ENCODE results near the gene ANO4.

The ANO4 gene

DNA sequence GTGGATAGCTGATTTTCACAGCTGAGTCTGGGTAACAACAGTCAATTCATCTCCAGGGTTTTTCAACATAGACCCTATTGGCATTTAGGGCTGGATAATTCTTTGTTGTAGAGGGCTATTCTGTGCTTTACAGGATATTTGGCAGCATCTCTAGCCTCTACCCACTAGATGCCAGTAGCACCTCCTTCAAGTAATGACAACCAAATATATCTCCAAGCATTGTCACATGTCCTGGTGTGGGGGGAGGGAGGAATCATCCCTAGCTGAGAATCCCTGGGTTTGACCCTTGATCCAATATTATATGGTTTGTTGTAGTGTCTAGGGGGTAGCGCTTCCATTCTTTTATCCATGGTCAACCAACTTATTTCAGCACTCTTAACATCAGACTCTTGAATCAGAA lies 157.2 kb downstream of the ANO4 start:
- Histone ChIP-seq H2AFZ (ENCODE audit: low read depth, low read length) (no peak overlapping the region), H3K4me2 (ENCODE audit: insufficient read depth, low read length) (no peak overlapping the region), H3K9me3 (ENCODE audit: insufficient read depth, low read length, severe bottlenecking) (no peaks in the 10 kb centered on the region), H3K27ac (ENCODE audit: low read length) (no peak overlapping the region), H3K36me3 (ENCODE audit: insufficient read depth, low read length) (no peaks in the 10 kb centered on the region), H3K4me1 (ENCODE audit: insufficient read depth, low read length) (no peaks in the 10 kb centered on the region), H3K9ac (ENCODE audit: low read depth, low read length) (no peak overlapping the region), H3K27me3 (ENCODE audit: insufficient read depth, low read length, poor library complexity) (no peaks in the 10 kb centered on the region), H3K4me3 (ENCODE audit: low read depth in 1 of 2, low read length in 2 of 2) (no peak overlapping the region), H4K20me1 (ENCODE audit: insufficient read depth, low read length) (no peaks in the 10 kb centered on the region), H3K79me2 (ENCODE audit: insufficient read depth, low read length) (no peaks in the 10 kb centered on the region)
- no peak for ATAC-seq (ENCODE audit: insufficient read depth, low read depth)
- no peak for DNase-seq
- TF ChIP-seq CTCF (IDR thresholded peaks at IDR 0.05; ENCODE audit: borderline replicate concordance, extremely low read depth, low read length, poor library complexity, severe bottlenecking): no peak
- TF ChIP-seq EZH2 (IDR thresholded peaks at IDR 0.05; ENCODE audit: borderline replicate concordance, low read depth, low read length, severe bottlenecking): no peak

DNA sequence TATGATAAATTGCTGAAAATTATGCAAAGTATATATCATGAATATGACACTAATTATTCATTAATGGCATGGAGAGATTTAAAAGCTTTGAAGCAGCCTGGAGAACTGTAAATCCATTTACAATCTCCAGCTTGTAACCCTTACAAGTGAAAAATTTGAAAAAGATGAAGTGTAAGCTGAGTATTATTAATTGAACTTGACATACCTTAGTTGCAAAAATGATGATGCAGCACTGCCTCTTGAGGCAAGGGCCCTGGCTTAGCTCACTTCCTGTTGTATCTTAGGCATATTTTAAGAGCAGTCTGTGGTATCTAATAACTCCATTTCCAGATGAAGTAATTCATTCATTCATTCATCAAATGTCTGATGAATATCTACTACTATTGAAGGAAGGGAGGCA lies 158.6 kb downstream of the ANO4 start:
- no peak overlapping the region for H3K4me2 ChIP-seq (ENCODE audit: insufficient read depth, low read length)

DNA sequence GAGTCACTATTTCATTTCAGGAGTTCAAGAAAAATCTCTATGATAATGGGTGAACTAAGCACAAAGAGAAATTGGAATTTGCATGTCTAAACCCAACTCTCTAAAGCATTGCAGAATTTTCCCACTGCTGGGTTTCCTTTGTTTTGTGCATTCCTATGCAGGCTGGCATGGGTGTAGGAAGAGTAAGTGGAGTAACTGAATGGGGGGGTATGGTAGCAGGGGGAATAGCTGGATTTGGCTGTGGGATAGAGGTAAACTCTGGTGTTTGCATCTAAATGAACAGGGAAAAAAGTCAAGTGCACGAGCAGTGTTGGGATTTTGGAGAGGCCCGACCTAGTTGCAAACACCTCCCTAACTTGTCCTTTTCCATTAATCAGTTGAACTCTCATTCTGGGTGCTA lies 159.1 kb downstream of the ANO4 start:
- Histone ChIP-seq H3K4me1 (ENCODE audit: insufficient read depth, low read length) (no peaks in the 10 kb centered on the region), H3K27ac (ENCODE audit: low read length) (no peak overlapping the region), H3K27me3 (ENCODE audit: insufficient read depth, low read length, poor library complexity) (no peaks in the 10 kb centered on the region), H3K4me3 (ENCODE audit: low read depth in 1 of 2, low read length in 2 of 2) (no peak overlapping the region), H3K79me2 (ENCODE audit: insufficient read depth, low read length) (no peaks in the 10 kb centered on the region), H3K4me2 (ENCODE audit: insufficient read depth, low read length) (no peak overlapping the region), H4K20me1 (ENCODE audit: insufficient read depth, low read length) (no peaks in the 10 kb centered on the region), H3K9me3 (ENCODE audit: insufficient read depth, low read length, severe bottlenecking) (no peaks in the 10 kb centered on the region), H3K36me3 (ENCODE audit: insufficient read depth, low read length) (no peaks in the 10 kb centered on the region), H2AFZ (ENCODE audit: low read depth, low read length) (no peak overlapping the region), H3K9ac (ENCODE audit: low read depth, low read length) (no peak overlapping the region)
- no peak for TF ChIP-seq EZH2 (IDR thresholded peaks at IDR 0.05; ENCODE audit: borderline replicate concordance, low read depth, low read length, severe bottlenecking)
- TF ChIP-seq CTCF (IDR thresholded peaks at IDR 0.05; ENCODE audit: borderline replicate concordance, extremely low read depth, low read length, poor library complexity, severe bottlenecking): no peak
- ATAC-seq (ENCODE audit: insufficient read depth, low read depth) (no peak), DNase-seq (no peak)

More for the DNA sequence above, 158.6 kb downstream of the ANO4 start:
- H2AFZ ChIP-seq (ENCODE audit: low read depth, low read length): no peak overlapping the region
- no peaks in the 10 kb centered on the region for H3K79me2 ChIP-seq (ENCODE audit: insufficient read depth, low read length)
- no peak for TF ChIP-seq CTCF (IDR thresholded peaks at IDR 0.05; ENCODE audit: borderline replicate concordance, extremely low read depth, low read length, poor library complexity, severe bottlenecking)
- no peak for TF ChIP-seq EZH2 (IDR thresholded peaks at IDR 0.05; ENCODE audit: borderline replicate concordance, low read depth, low read length, severe bottlenecking)
- no peaks in the 10 kb centered on the region for H4K20me1 ChIP-seq (ENCODE audit: insufficient read depth, low read length)
- no peaks in the 10 kb centered on the region for H3K36me3 ChIP-seq (ENCODE audit: insufficient read depth, low read length)
- H3K27ac ChIP-seq (ENCODE audit: low read length): no peak overlapping the region
- DNase-seq: no peak
- H3K27me3 ChIP-seq (ENCODE audit: insufficient read depth, low read length, poor library complexity): no peaks in the 10 kb centered on the region
- H3K4me1 ChIP-seq (ENCODE audit: insufficient read depth, low read length): no peaks in the 10 kb centered on the region
- no peak overlapping the region for H3K9ac ChIP-seq (ENCODE audit: low read depth, low read length)
- no peaks in the 10 kb centered on the region for H3K9me3 ChIP-seq (ENCODE audit: insufficient read depth, low read length, severe bottlenecking)
- no peak overlapping the region for H3K4me3 ChIP-seq (ENCODE audit: low read depth in 1 of 2, low read length in 2 of 2)
- ATAC-seq (ENCODE audit: insufficient read depth, low read depth): no peak

- Histone ChIP-seq H3K27ac (ENCODE audit: low read length) (no peak overlapping the region), H3K4me3 (ENCODE audit: low read depth in 1 of 2, low read length in 2 of 2) (no peak overlapping the region), H3K79me2 (ENCODE audit: insufficient read depth, low read length) (no peaks in the 10 kb centered on the region), H4K20me1 (ENCODE audit: insufficient read depth, low read length) (no peaks in the 10 kb centered on the region), H3K4me1 (ENCODE audit: insufficient read depth, low read length) (no peaks in the 10 kb centered on the region), H2AFZ (ENCODE audit: low read depth, low read length) (no peak overlapping the region), H3K27me3 (ENCODE audit: insufficient read depth, low read length, poor library complexity) (no peaks in the 10 kb centered on the region), H3K9me3 (ENCODE audit: insufficient read depth, low read length, severe bottlenecking) (no peaks in the 10 kb centered on the region), H3K4me2 (ENCODE audit: insufficient read depth, low read length) (no peak overlapping the region), H3K9ac (ENCODE audit: low read depth, low read length) (no peak overlapping the region), H3K36me3 (ENCODE audit: insufficient read depth, low read length) (no peaks in the 10 kb centered on the region)
- no peak for DNase-seq
- TF ChIP-seq CTCF (IDR thresholded peaks at IDR 0.05; ENCODE audit: borderline replicate concordance, extremely low read depth, low read length, poor library complexity, severe bottlenecking) (no peak), EZH2 (IDR thresholded peaks at IDR 0.05; ENCODE audit: borderline replicate concordance, low read depth, low read length, severe bottlenecking) (no peak)
- no peak for ATAC-seq (ENCODE audit: insufficient read depth, low read depth)
Measured at GRCh38 chr12:100954118-100954517, 159.5 kb downstream of the ANO4 start.
